Activated CD8-positive, alpha-beta memory T cell treated with anti-CD3 and anti-CD28 coated beads for 48 hours (primary cell): ENCODE results near the gene GRIK3.

Experiments used
- DNase-seq, 3 experiments: peaks; one replicate each; pipeline ENCODE4 v3.0.0-alpha.2; 2020; ENCODE audit warnings: low read depth in 2 of 3, low spot score in 2 of 3

The GRIK3 gene

GRCh38 chr1:36835017-36835695 lies 199.2 kb downstream of the GRIK3 start:
- no peak for DNase-seq

GRCh38 chr1:36834586-36834985 lies 199.7 kb downstream of the GRIK3 start:
- DNase-seq, result no peak

GRCh38 chr1:36831186-36831810 lies 203.0 kb downstream of the GRIK3 start:
- DNase-seq, result no peak

GRCh38 chr1:36829961-36830360 lies 204.4 kb downstream of the GRIK3 start:
- DNase-seq, result no peak

- DNase-seq, result no peak
Observed at GRCh38 chr1:36829066-36829465, 205.2 kb downstream of the GRIK3 start.

GRCh38 chr1:36825226-36825625 lies 209.1 kb downstream of the GRIK3 start:
- no peak for DNase-seq

GRCh38 chr1:36824390-36824861 lies 209.9 kb downstream of the GRIK3 start:
- DNase-seq, result no peak

- DNase-seq, result no peak
Observed at GRCh38 chr1:36822648-36823047, 211.7 kb downstream of the GRIK3 start.

- DNase-seq, result no peak
Observed at GRCh38 chr1:36821386-36821785, 212.9 kb downstream of the GRIK3 start.

- no peak for DNase-seq
Observed at GRCh38 chr1:36818771-36819170, 215.5 kb downstream of the GRIK3 start.

- no peak for DNase-seq
Observed at GRCh38 chr1:36816348-36816747, 218.0 kb downstream of the GRIK3 start.

GRCh38 chr1:36814774-36815173 lies 219.5 kb downstream of the GRIK3 start:
- DNase-seq, result no peak

GRCh38 chr1:36814083-36814482 lies 220.2 kb downstream of the GRIK3 start:
- no peak for DNase-seq

GRCh38 chr1:36807262-36807661 lies 227.1 kb downstream of the GRIK3 start:
- DNase-seq, result no peak

- no peak for DNase-seq
Observed at GRCh38 chr1:36805979-36806640, 228.2 kb downstream of the GRIK3 start.

- DNase-seq, result no peak
Observed at GRCh38 chr1:36804669-36805314, 229.5 kb downstream of the GRIK3 start.

- DNase-seq, result no peak
Observed at GRCh38 chr1:36803868-36804570, 230.3 kb downstream of the GRIK3 start.

- DNase-seq, result no peak
Observed at GRCh38 chr1:36802018-36802417, 232.3 kb downstream of the GRIK3 start.

- DNase-seq, result no peak
Observed at GRCh38 chr1:36797761-36798160, 236.6 kb downstream of the GRIK3 start.

GRCh38 chr1:36796733-36797132 lies 237.6 kb downstream of the GRIK3 start:
- no peak for DNase-seq

- no peak for DNase-seq
Observed at GRCh38 chr1:36796106-36796590, 238.2 kb downstream of the GRIK3 start.
